GM21529 (cell line): ENCODE measurements around the gene PPME1.

Source experiments
- ATAC-seq: cut with Tn5 transposase; IDR thresholded peaks from one replicate; pipeline ENCODE4 v1.9.1; 2021; ENCODE audit not compliant: unreplicated experiment

PPME1 gene

DNA sequence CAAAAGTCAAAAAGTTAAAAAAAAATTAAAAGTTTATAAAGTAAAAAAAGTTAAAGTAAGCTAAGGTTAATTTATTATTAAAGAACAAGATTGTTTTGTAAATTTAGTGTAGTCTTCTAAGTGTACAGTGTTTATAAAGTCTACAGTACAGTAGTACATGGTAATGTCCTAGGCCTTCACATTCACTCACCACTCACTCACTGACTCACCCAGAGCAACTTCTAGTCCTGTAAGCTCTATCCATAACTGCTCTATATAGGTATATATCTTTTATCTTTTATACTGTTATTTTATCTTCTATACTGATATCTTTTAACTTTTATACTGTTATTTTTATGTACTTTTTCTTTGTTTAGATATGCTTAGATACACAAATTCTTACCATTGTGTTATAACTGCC lies 11.4 kb upstream of the PPME1 start:
- ATAC-seq, result no peak

DNA sequence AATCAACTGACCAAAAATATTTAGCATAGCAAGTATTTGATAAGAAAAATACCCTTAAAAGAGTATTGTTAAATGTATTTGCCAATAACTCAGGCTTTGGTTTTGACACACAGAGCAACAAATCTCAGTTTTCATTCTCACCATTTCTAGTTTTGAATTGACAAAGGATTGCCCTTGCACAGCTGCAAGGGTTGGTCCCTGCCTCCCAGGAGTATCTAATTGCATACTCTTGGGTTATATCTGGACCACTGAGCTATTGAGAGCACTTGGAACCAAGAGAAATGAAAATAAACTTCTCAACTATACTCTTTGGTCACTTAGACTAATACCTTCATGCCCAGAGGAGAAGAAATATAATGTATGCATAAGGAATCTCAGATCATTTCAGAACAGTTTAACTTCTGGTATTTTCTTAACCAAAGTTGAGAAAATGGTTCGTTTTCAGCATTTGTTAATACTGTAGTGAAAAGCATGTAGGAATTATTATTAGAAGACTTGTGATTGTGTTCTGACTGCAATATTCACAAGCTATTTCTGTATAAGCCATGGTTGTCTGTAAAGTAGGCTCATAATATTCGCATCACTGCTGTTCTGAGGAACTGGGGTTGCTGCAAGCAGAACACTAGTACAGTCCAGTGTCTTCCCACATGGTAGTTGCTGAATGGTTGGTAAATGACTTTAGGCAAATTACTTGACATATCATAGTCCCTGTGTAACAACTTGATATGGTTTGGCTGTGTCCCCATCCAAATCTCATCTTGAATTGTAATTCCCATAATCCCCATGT lies 8.2 kb upstream of the PPME1 start:
- peak; percentile 86 for ATAC-seq

DNA sequence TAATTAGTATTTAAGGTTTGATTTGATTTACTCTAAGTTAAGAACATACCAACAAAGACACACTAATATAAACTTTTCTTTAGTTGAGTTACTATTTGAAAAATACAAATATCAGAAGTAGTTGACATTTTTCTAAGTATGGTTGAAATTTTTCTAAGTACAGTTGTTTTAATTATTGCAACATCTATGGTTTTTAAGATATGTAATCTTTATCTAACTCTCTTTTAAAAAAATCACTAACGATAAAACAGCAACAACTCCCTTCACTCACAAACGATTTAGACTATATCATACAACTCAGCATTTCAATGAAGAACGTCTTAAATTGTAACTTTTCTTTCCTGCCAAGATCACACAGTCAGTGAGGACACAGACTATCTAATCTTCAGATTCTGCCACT lies 2.3 kb upstream of the PPME1 start:
- ATAC-seq, result no peak

DNA sequence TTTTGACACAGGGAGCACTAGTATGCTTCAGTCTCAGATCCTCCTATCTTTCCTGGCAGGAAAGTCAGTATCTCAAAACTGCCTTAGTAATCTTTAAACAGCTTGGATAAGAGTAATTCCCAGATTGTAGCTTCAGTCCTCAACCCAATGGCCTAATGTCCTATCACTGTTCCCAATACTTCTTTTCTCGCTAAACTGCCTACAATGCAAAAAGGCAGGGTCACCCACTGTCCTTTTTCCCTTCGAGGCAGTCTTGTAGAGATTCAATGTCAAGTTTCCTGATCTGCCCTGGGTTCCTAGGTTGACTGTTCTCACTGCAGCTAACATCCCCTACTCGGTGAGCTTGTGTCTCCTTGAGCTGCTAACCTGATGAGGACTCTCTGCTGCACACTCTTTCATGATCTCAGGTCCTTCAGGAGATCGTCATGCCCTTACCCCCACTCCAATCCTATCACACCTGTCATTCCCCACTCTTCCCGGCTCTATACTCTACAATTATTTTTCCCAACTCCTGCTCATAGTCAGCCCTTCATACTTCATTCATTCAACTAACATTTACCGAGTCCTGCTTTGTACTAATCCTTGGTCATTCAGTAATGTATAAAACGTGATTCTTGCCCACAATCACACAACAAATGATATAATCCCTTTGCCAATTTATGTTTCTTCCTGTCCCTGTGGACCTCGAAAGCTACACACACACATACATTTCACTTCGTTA lies 1.2 kb upstream of the PPME1 start:
- ATAC-seq, result no peak

DNA sequence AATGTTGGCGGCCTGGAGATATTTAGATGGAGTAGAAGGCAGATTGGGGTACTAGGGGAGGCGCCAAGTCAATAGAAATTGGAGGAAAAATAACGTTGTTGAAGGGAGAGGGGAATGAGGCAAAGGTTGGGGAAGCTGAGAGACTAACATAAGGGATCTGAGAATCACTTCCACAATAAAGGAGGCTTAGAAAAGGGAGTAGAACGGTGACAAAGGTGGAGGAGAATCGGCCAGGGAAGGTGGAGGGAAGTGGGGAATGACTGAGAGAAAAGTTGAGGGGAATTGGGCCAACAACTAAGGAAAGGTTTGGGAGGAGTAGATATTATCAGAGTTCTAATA lies 510 bp downstream of the PPME1 start:
- no peak for ATAC-seq

DNA sequence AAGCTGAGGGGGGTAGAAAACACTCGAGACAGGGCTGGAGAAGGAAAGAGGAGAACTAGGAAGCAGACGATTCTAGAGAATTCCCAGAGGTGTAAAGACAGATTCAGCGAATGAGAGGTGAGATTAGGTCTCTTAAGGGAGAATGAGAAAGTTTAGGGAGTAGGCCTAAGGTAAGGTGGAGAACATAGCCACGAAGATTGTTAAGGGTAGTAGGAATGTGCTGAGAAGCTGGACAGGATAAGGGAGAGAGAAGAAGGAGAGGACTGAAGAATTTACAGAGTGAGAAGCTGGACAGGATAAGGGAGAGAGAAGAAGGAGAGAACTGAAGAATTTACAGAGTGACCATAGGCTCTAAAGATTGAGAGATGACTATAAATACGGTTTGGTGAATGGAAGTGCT lies 908 bp downstream of the PPME1 start:
- ATAC-seq, result no peak

DNA sequence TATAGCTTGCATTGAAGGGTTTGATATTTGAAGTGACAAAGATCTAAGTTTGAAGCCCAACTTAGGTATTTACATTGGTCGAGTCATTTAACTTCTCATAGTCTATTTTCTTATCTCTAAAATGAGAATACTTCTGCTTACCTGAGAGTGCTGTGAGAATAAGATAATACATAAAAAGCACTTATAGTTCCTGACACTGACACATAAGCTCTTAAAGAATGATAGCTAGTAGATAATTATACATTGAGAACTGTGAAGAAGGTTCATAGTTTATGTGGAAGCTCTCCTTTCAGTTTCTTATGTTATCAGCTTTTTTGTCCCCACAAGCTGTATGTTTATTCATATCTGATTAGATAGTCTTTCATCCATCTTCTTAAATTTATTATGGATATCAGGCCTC lies 4.8 kb downstream of the PPME1 start:
- no peak for ATAC-seq

DNA sequence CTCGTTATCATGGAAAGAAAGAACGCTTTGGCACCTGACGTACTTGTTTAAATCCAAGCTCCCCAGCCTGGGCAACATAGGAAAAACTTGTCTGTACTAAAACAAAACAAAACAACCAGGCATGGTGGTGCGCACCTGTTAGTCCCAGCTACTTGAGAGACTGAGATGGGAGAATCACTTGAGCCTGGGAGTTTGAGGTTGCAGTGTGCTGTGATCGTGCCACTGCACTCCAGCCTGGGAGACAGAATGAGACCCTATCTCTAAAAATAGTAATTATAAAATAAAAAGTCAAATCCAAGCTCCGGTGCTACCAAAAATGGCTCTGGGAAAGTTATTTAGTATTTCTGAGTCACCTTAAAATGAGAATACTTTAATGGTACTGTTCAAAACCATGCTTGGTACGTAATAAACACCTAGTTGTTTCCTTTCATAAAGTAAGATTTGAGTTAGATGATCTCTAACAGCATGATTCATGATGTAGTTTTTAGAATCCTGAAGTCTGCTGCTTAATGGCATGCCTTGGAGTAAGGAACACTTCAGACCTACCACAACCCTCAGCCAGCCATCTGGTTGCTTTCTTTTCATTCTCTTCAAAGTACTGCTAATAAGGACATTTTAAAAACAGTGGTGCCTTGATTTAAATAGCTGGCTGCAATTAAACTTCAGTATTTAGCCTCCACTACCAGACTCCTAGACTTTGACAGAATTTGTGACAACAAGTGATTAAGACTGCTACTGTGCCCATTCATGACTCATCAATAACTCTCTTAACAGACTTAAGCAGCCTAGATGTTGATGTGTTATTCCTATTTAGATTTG lies 8.4 kb downstream of the PPME1 start:
- no peak for ATAC-seq

DNA sequence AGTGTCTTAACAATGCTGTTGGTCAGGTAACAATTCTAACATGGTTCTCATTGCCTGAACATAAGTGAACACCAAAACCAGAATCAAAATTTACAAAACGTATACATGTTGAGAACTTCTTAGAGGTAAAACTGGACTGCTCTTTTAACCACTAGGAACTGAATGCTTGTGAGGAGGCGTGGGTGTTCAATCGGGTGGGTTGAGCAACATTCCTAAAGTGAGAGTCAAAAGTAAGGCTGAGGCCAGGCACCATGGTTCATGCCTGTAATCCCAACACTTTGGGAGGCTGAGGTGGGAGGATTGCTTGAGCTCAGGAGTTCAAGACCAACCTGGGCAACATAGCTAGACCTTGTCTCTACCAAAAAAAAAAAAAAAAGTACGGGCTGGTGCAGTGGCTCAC lies 11.5 kb downstream of the PPME1 start:
- no peak for ATAC-seq

DNA sequence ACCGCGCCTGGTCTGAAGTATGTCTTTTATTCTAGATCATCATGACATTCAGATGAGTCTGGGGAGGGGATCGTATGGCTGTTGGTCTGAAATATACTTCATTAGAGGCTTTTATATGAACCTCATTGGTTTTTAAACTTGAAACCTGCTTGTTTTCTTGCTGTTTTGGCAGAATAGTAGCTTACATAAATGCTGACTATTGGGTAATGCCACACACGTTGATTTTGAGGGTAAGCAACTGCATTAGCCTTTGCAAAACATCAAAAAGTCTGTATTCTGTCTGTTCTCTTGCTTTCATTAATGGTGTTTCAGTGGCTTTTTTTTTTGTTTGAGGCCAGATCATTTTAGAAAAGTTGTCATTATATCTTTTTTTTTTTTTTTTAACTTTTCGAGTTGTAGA lies 14.2 kb downstream of the PPME1 start:
- no peak for ATAC-seq

DNA sequence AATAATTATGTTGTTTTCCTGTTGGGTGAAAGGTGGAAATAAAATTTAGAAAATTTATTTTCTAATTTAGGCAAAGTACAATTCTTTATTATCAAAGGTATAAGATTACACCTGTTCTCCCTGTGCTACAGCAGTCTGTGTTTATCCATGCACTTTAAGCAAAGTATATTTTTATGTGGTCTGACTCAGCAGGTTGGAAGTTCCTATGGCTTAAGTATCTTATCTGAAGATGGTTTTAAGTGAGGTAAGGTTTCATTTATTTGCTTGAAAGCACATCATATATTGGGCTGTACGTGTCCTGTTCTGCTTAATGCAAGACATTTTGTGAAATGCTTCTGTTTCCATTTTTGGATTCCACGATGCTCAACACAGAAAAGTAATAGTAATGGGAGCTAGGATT lies 14.6 kb downstream of the PPME1 start:
- no peak for ATAC-seq

DNA sequence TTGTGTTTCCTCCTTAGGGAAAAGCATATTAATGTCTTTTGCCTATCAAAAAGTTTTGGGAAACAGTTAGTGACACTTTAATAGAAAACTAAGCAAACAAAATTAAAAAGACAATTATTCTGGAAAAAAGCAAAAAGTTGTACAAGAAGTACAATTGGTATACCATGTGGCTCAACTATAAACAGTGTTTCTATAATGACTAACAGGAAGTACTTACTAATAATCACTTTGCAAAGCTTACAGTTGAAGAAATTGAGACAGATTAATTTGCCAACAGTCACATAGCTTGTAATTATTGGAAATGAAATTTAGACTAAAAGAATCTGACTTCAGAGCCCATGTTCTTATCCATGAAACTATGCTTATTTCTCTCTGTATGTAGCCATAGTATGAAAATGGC lies 24.7 kb downstream of the PPME1 start:
- no peak for ATAC-seq

DNA sequence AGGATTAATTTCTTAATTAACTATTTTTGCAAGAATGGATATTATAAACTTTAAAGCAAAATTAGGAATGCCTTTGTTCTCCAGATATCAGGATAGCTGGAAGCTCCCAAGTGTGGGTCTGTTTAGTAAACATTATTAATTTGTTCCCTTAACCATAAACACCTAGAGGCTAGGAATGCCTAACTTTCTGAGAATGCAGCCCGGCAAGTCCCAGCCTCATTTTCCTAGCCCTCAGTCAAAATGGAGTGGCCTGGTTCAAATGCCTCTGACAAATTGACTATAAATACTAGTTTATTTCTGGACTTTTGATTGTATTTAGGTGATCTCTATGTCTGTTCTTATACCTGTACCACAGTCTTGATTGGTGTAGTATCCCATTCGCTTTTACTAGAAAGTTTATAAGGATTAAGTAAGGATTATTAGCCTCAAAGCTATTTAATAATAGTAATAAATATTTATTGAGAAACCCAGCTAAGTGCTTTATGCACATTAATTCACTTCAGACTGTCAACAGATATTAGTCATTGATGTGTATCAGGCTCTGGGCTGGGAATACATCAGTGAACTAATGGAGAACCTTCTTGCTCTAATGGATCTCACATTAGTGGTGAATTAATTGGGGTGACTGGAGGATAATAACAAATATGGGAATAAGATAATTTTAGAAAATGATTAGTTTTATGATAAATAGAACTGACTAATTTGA lies 25.8 kb downstream of the PPME1 start:
- no peak for ATAC-seq

DNA sequence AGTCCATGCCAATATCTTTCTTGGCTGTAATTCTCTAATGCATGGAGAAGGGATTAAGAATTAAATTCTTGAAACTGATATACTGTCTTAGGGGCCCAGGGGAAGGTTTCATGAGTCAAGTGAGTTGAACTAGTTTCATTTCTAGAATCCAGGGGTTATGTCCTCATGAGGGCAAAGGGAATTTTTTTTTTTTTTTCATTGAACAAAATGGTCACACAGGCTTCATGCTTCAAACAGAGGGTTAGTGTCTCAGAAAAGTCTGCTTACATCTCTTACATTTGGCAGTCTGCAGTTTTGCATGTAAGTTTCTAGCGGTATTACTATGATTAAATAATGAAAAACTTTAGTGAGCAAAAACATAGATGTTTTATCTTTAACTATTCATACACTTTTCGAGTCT lies 32.9 kb downstream of the PPME1 start:
- ATAC-seq, result no peak

DNA sequence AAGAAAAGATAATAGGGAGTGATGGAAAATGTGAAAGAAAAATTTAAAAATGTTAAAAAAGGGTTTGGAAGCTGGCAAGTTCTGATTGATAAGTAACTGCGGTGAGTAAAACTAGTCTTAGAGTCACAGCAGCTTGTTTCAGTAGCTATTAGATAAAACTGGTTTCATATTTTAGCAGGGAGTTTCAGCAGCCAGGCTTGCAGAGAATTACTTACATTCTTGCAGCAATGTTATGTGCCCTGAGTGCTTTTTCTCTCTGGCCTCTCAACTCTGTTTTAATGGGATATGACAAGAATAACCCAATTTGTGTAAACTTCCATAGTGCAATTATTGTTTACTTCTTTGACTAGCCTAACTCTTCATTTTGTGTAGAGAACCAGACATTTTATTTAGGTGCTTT lies 33.6 kb downstream of the PPME1 start:
- ATAC-seq, result no peak

DNA sequence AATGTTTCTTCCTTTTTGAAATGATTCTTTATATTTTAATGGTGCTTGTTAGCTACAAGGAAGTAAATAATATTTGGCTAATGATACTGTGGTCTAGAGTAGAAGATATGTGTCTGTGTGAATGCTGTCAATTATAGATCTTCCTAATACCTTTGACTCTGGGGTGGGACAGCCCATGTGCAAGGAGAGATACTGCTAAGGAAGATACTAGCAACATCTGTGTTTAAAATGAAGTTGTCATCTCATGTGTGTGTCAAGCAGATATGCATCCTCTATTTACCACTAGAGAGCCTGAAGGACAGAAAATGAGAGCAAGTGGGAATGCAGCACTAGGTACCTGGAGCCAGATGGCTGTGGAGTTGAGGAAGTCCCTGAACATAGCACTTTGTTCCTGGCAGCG lies 34.1 kb downstream of the PPME1 start:
- no peak for ATAC-seq

DNA sequence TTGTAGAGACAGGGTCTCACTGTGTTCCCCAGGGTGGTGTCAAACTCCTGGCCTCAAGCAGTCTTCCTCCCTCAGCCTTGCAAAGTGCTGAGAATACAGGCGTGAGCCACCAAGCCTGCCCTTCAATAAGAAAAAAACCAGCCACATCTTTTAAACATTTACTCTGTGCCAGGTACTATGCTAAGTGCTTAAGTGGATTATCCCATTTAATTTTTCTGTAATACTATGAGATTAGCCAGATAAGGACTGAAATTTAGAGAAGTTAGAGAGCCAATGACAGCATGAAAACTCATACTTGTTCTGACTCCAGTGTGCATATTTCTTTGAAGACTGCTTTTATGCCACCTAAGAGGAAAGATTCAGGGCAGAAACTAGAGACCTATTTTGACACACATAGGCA lies 35.7 kb downstream of the PPME1 start:
- ATAC-seq, result no peak

DNA sequence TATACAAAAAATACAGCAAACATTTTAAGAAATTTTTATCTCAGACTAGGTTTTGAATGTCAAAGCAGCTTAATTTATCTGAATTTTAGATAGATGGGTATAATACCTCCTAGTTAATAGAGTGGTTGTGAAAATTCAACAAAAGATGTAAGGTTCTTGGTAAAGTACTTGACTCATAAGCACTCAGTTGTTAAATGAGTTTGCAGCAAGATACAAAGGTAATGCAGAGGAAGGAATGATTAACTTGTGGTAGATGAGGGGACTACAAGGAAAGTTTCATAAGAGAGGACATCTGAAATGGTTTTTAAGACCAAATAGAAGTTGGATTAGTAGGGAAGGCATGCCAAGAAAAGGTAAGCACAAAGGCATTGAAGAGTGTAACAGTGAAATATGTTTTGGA lies 37.4 kb downstream of the PPME1 start:
- no peak for ATAC-seq

DNA sequence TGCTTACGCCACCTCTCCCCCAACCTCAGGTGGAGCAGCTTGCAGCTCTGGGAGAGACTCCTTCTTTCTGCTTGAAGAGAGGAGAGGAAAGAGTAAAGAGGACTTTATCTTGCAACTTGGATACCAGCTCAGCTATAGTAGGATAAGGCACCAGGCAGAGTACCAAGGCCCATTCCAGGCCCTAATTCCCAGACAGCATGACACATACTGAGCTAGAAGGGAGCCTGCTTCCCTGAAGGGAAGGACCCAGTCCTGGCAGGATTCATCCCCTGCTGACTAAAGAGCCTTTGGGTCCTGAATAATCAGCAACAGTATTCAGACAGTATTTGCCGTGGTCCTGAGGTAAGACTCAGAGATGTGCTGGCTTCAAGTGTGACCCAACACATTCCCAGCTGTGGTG lies 41.4 kb downstream of the PPME1 start:
- no peak for ATAC-seq

DNA sequence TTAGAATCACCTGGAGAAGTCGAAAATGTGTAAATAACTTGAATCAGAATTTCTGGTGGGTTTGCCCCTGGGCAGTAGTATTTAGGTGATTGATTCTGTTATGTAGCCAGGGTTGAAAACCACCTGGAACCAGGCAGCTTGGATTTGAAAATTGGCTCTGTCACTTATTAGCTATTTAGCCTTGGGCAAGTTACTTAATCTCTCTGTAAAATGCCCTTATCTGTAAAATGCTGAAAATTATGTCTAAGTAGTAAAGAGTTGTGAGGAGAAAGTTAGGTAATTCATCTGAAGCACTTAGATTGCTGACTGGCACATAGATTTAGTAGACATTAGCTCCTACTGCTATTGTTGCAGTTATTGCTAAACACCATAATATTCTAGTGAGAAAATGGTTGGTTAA lies 49.3 kb downstream of the PPME1 start:
- no peak for ATAC-seq

DNA sequence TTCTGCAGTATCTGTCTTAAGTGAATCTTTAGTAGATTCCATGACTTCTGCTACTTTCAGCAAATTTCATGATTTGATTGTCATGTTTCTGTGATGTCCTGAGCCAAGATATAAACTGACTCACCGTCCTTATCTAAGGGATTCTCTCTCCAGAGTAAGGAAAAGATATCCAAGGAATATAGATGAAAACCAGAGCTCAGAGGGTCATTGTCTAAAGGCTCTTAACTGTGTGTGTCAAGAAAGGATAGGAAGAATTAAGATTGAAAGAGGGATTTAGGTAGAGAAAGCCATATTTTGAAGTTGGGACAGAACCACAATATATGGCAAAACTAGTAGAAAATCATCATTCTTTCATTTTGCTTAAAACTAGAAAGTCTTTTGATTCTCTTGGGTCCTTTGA lies 50.7 kb downstream of the PPME1 start:
- no peak for ATAC-seq
